ENCODE data around the gene FEM1A.
"Not testable (repeated sequence)": the region's sequence is repeated elsewhere in the genome, so short reads cannot be mapped to it uniquely, and the experiment has no call there.

The FEM1A gene

GRCh38 chr19:4811328-4812131 is 20.0 kb downstream of the FEM1A start:
- peak; percentile 46 for DNase-seq (ENCODE audit: low read depth)

GRCh38 chr19:4814625-4815425 is 23.3 kb downstream of the FEM1A start:
- peak; percentile 34 for DNase-seq (ENCODE audit: low read depth)

DNA sequence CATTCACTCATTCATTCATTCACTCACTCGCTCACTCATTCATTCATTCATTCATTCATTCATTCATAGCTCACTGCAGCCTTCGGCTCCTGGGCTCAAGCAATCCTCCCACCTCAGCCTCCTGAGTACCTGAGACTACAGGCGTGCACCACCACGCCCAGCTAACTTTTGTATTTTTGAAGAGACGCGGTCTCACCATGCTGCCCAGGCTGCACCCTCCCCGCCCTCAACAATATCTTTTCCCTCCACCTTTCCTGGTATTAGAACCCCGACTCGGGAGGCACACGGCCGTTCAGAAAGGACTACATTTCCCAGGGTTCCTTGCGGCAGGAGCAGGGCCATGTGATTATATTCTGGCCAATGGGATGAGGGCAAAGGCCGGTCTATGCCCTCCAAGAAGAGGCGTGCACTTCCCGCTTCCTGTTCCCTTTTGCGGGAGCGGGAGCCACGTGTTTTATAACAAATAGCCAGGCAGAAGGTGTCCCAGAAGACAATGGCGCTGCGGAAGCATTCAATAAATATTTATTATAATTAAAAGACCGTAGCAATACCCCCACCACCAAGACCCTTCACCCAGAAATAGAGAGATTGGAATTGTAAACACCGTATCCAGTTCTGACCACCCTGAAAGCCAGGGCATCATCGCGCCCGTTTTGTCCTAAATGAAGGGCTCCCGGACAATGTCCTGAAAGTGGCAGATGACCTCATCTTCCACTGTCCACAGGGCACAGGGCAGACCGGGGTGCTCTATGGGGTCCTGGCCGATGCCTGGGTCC is 24.1 kb downstream of the FEM1A start:
- peak; percentile 91 for DNase-seq (ENCODE audit: low read depth)

GRCh38 chr19:4816202-4816949 is 24.8 kb downstream of the FEM1A start:
- no peak for DNase-seq (ENCODE audit: low read depth)

DNA sequence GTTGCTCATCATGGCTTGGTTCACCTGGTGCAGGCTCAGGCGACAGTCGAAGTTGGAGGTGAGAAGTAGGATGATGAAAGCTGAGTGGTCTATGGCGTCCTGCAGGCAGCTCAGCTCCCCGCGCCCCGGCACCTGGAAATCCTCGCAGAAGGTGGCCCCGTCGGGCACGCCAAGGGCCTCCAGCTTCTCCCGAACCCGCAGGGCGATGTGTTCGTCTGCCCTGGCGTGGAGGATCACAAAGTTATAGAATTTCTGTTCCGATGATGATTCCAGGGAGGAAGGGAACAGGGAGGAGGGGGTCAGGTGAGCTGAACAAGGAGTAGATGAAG is 25.4 kb downstream of the FEM1A start:
- DNase-seq (ENCODE audit: low read depth), result no peak

GRCh38 chr19:4817467-4818277 is 26.1 kb downstream of the FEM1A start:
- no peak for DNase-seq (ENCODE audit: low read depth)

- DNase-seq (ENCODE audit: low read depth), result no peak
Observed at GRCh38 chr19:4821265-4821664, 29.7 kb downstream of the FEM1A start.

DNA sequence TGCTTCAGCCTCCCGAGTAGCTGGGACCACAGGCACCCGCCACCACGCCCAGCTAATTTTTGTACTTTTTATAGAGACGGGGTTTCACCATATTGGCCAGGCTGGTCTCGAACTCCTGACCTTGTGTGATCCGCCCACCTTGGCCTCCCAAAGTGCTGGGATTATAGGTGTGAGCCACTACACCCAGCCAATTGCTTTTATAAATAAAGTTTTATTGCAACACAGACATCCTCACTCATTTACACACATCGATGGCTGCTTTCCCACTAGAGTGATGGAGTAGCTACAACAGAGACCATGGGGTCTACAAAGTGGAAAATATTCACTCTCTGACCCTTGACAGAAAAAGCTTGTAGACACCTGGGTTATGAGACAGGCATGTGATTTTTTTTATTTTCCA is 30.8 kb downstream of the FEM1A start:
- DNase-seq (ENCODE audit: low read depth), result not testable (repeated sequence)

DNA sequence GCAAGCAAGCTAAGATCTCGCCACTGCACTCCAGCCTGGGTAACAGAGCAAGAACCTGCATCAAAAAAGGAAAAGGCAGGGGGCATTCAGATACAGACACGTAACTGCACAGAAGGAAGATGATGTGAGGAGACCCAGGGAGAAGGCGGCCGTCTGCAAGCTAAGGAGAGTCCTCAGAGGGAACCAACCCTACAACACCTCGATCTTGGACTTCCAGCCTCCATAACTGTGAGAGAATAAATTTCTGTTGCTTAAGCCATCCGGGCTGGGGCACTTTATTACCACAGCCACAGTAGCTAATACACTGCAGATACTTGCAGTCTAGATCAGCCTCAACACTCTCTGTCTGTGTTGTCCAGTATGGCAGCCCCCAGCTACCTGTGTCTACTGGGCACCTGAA is 32.0 kb downstream of the FEM1A start:
- DNase-seq (ENCODE audit: low read depth), result no peak

- DNase-seq (ENCODE audit: low read depth), result no peak
Observed at GRCh38 chr19:4829001-4829712, 37.6 kb downstream of the FEM1A start.

GRCh38 chr19:4830332-4830731 is 38.8 kb downstream of the FEM1A start:
- no peak for DNase-seq (ENCODE audit: low read depth)

GRCh38 chr19:4830768-4831265 is 39.3 kb downstream of the FEM1A start:
- no peak for DNase-seq (ENCODE audit: low read depth)

GRCh38 chr19:4831304-4831978 is 39.9 kb downstream of the FEM1A start, which contains the start of gene TICAM1:
TSS of gene TICAM1 (minus strand) at chr19:4831712. CDS start at chr19:4818377, 13,335 bp downstream.
- peak; percentile 63 for DNase-seq (ENCODE audit: low read depth)

GRCh38 chr19:4831979-4832340 is 40.4 kb downstream of the FEM1A start:
- DNase-seq (ENCODE audit: low read depth), result not testable (repeated sequence)

DNA sequence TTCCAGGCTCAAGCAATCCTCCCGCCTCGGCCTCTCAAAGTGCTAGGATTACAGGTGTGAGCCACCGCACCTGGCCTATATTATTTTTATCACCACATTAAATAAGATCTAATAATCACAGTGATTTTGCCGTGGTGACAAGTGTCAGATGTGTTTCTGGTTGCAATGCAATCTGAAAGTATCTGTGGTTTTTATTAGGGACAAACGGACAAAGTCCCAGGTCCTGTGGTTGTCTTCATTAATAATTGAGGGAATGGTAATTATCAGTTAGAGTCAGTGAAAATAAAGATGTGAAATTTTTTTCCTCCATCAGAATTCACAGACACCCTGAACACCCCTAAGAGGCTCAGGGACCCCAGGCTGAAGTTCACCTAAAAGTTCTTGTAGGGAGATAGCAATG is 41.2 kb downstream of the FEM1A start:
- DNase-seq (ENCODE audit: low read depth), result no peak

DNA sequence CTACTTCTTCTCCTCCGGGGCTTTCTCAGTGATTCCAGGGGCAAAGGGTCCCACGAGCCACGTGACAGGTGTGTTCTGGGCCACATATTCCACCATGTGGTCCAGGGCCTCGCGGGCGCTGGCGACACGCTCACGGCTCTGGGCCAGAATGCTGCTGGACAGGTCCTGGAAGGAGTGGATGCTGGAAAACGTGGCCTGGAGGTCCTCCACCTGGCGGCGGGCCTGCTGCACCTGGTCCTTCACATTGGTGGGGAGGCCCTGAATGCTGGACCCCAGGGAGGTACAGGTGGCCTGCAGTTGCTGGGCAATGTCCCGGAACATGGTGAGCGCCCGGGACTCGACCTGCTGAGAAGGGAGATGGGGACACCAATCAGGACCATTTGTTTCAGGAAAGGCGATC is 47.7 kb downstream of the FEM1A start:
- DNase-seq (ENCODE audit: low read depth), result no peak

DNA sequence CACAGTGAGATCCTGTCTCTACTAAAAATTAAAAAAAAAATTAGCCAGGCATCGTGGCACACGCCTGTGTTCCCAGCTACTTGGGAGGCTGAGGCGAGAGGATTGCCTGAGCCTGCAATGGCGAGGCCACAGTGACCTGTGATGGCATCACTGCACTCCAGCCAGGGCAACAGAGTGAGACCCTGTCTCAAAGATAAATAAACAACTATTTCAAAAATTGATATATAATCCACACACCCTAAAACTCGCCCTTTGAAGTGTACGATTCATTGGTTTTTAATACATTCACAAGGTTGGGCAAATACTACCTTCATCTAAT is 52.1 kb downstream of the FEM1A start:
- no peak for DNase-seq (ENCODE audit: low read depth)

DNA sequence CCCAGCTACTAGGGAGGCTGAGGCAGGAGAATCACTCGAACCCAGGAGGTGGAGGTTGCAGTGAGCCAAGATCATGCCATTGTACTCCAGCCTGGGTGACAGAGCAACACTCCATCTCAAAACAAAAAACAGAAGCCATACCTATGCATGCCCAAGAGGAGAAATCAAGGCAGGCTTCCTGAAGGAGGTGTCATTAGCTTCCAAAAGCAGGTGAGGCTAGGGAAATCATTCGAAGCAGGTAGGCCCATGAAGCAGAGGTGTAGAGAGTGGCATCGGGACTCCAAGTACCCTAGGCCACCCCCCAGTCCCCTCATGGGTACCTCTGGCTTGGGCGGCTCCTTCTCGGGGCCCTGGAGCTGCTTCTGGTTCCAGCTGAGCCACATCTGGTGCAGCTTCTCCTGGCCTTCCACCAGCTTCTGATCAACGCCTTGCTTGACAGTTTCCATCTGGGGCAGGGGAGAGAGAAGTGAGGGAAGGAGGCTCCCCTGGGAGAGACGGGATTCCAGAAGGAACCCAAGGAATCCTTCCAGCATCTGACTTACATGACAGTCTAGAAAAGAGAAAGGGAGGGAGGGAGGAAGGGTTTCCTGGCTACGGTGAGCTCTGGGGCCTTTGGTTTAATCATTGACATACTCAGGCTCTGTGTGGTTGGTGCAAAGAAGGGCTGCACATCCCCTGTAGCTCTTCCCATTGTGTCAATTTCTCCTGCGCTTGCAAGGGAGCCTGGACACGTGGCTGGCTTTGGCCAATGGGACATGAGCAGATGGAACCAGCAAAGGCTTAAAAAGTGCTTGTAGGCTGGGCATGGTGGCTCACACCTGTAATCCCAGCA is 53.0 kb downstream of the FEM1A start:
- no peak for DNase-seq (ENCODE audit: low read depth)

DNA sequence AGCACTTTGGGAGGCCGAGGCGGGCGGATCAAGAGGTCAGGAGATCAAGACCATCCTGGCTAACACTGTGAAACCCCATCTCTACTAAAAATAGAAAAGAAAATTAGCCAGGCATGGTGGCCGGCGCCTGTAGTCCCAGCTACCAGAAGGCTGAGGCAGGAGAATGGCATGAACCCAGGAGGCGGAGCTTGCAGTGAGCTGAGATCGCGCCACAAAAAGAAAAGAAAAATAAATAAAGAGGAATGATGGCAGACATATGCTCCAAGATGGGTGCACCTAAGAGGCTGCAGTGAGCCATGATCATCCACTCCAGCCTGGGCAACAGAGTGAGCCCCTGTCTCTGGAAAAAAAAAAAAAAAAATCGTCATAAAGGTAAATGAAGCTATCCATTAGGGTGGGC is 54.4 kb downstream of the FEM1A start:
- DNase-seq (ENCODE audit: low read depth), result not testable (repeated sequence)

All from amniotic epithelial cell (primary cell).